HG03025 (cell line): ENCODE data around the gene ZBTB48.
"Not testable (repeated sequence)": the region's sequence is repeated elsewhere in the genome, so short reads cannot be mapped to it uniquely, and the experiment has no call there.

ENCODE experiments used
- ATAC-seq: cut with Tn5 transposase; IDR thresholded peaks from one replicate; pipeline ENCODE4 v1.9.1; 2021; ENCODE audit warnings: mild to moderate bottlenecking, moderate library complexity; ENCODE audit not compliant: unreplicated experiment, low FRiP score

The ZBTB48 gene

DNA sequence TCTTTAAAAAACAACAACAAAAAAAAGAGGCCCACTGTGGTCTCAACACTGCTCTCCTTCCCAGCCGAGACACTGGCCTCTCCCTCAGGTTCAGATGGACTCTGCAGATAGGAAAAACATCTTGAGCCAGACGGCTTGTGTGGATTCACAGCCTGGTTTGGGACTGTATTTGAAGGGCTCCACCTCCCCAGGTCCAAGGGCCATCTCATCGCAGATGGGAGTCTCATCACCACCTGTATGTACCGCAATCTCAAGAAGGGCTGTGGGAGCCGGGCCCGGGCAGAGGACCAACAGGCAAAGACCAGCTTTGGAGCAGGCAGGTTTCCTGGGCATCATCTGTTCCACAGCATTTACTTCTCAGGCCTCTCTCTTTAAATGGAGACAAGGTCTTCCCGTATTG lies 10.3 kb downstream of the ZBTB48 start:
- no peak for ATAC-seq

- no peak for ATAC-seq
Measured at GRCh38 chr1:6591222-6591621, 11.4 kb downstream of the ZBTB48 start.

DNA sequence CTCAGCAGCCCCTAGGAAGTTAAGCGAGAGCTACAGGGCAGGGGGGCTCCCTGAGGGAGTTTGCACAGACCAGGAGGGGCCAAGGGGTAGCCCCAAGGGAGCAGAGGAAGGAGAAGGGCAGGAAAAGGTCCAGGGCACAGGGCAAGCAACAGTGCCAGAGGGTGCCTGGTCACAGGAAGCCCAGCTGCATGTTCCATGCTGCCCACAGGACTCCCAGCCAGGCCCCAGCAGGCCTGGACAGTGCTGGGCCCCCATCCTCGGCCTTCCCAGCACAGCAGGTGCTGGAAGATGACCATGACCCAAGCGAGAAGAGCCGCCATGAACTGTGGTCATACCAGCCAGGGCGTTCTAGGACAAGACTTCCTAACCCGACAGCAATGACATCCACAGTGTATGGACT lies 11.8 kb downstream of the ZBTB48 start:
- ATAC-seq, result no peak

GRCh38 chr1:6592441-6592840 lies 12.6 kb downstream of the ZBTB48 start:
- ATAC-seq, result no peak

DNA sequence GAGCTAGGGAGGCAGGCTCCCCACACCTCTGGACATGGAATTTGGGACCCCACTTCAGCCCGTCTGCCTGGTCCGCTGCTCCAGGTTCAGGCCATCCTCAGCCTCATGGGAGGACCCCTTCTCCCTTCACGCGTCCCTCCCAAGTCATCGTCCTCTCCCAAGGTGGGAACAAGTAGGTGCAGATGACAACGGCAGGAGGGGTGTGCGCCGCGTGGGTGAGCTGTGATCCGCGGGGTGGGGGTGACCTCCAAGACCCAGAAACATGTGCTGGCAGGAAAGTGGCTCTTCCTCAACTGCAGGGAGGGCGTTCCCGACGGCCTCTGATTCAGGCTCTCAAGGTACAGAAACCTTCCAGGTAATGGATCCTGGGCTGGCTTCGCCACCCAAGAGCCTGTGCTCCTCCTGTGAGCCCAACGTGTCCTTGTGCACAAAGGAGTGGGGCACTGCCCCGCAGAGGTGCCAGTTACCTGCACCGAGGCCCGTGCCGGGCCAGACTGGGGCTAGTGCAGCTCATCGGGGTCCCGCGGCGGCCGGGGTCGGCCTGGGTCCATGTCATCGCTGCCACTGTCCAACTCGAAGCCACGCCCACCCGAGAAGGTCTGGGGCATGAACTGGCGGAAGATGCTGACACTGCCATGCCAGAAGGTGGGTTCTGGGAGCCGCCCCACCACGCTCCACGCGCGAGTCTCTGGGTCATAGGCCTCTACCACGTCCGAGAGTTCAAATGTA lies 13.2 kb downstream of the ZBTB48 start:
- no peak for ATAC-seq

GRCh38 chr1:6593810-6594209 lies 14.0 kb downstream of the ZBTB48 start:
- ATAC-seq, result no peak

GRCh38 chr1:6594977-6595740 lies 15.4 kb downstream of the ZBTB48 start:
- no peak for ATAC-seq

GRCh38 chr1:6596351-6596750 lies 16.6 kb downstream of the ZBTB48 start:
- ATAC-seq, result no peak

- ATAC-seq, result no peak
Measured at GRCh38 chr1:6596886-6597776, 17.3 kb downstream of the ZBTB48 start.

DNA sequence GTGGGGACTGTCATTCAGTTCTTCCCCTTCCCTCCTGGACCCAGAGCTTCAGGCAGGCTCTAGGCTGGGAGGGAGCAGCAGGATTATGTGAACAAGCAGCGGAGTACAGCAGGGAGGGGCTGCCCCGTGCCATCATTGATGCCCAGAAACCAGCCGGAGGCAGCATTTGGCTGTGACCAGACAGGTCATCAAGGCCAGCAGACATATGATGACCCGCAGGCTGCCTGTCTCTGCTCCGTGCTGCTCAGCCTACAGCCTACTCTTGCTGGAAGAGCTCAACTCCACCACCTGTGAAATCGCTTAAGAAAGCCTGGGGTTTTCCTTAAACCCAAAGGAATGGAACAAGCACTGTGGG lies 18.0 kb downstream of the ZBTB48 start:
- no peak for ATAC-seq

- ATAC-seq, result no peak
Measured at GRCh38 chr1:6599141-6599975, 19.6 kb downstream of the ZBTB48 start.

DNA sequence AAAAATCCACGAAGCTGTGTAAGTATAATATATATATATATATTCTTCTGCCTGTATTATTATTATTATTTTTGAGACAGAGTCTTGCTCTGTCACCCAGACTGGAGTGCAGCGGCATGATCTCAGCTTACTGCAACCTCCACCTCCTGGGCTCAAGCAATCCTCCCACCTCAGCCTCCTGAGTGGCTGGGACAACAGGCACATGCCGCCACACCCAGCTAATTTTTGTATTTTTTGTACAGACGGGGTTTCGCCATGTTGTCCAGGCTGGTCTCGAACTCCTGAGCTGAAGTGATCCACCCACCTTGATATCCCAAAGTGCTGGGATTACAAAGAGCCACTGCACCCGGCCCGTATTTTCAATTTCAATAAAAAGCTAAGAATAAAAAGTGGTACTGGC lies 20.2 kb downstream of the ZBTB48 start:
- not testable (repeated sequence) for ATAC-seq

DNA sequence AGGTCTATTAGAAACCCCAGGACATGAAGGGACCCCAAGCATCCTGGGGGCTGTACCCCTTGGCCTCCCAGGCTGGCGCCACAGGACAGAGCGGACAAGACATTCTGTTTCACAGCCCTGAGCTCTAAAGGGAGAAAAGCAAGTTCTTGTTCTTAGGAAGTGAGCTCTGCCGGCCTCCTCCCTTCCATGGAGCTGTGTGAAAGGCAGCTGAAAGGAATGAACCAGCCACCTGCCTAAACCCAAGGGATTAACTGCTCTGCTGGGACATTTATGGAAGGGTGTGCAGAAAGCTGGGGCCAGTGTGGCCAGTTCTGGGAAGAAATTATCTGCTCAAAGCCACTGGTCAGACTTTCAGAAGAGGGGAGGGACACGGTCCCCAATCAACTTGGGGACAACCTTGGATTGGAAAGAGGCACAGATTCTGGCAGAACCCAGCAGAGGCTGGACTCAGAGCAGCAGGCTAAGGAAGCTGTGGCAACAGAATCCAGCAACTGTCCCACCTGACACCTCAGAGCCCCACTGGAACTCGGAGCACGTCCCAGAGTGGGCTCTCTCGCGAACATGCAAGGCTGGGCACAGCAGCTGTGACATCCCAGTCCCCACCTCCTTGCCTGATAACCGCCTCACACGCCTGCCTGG lies 20.7 kb downstream of the ZBTB48 start:
- no peak for ATAC-seq

GRCh38 chr1:6601049-6601922 lies 21.5 kb downstream of the ZBTB48 start:
- peak; percentile 5 for ATAC-seq

GRCh38 chr1:6601923-6602668 lies 22.3 kb downstream of the ZBTB48 start:
- ATAC-seq, result peak; percentile 26

DNA sequence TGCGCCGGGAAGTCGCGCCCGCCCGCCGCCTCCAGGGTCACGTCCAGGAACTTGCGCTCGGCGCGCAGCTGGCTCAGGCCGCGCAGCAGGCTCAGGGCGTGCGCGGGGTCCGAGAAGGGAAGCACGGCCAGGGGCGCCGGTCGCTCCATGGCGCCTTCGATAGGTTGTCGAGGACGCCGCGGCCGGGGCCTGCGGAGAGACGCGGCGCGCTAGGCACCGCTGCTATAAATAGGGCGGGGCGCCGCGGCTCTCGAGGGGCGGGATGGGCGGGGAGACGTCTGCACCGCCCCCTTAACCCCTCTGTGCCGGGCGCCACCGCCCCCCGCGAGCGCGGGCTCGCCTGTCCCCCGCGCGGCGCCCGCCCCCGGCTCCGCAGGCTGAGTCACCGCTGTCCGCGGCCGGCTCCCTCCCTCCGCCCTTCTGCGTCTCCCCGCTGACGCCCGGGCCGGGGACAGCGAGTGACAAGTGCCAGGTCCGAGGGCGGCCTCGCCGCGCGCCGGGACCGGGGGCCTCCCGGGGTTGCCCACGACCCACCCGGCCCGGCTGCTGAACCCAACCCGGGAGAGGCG lies 23.0 kb downstream of the ZBTB48 start, which contains the start of gene KLHL21:
Gene KLHL21, minus strand, starts transcription at position 201 of the 569 bp plus-strand sequence. Its CDS starts 52 bp downstream, at position 149.
- peak; percentile 47 for ATAC-seq

DNA sequence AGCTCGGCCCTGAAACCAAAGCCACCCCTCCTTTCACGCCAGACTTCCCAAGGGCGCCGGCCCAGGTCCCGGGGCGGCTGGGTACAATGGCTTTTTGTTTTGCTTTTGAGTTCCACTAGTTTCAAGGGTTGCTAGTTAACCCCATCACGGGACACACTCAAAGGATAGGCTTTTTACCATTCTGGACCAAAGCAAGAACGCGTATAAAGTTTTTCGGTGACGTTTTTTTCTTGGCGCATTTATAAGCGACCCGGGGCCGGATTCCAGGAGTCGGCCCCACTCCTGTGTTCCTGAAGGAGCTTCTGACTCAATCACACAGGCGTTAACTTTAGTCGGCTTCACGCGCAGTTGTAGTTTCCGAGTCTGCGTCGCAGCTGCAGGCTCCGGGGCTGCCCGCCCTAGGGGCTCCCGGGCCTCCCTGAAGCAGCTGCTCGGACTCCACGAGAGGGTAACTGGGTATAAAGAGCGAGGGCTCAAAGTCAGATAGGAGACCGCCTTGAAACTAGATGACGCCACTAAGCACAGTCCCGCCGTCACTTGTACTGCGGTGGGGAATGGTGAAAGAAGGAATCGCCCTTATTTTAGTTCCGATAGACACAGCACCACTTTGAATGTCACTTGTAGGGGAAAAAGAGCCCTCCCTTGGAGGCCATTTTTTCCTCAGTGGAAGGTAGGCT lies 23.6 kb downstream of the ZBTB48 start:
- ATAC-seq, result peak; percentile 21
